ENCODE data around the gene SLC22A23.

SLC22A23 gene

DNA sequence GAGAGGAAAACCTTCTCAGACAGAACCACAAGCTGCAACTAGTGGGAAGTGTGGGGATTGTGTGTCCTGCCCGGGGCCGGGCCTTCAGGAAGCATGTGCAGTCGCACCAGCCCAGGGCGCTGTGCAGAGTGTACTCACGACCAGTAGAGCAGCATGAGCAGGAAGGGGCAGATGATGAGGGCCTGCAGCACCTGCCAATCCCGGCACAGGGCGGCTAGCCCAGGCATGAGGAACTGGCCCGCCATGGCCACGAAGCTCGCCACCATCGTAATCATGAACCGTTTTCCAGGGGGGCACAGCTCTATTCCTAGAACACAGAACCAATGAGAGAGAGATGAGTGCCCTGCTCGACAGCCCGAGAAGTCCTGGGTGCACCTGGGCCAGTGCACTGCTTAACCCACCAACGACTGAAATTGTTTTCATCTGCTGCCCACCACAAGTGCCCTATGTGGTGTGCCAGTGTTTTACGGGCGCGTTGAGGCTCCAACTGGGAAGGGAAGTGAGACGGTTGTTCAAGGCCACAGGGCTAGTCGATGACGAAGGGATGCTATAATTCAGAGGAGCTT, 133.1 kb downstream of the SLC22A23 start:
- no peak for FAIRE-seq
- TF ChIP-seq POLR2A (IDR thresholded peaks at IDR 0.05; ENCODE audit: low read depth, low read length) = no peak
- no peak for DNase-seq (ENCODE audit: insufficient read length, low spot score)

DNA sequence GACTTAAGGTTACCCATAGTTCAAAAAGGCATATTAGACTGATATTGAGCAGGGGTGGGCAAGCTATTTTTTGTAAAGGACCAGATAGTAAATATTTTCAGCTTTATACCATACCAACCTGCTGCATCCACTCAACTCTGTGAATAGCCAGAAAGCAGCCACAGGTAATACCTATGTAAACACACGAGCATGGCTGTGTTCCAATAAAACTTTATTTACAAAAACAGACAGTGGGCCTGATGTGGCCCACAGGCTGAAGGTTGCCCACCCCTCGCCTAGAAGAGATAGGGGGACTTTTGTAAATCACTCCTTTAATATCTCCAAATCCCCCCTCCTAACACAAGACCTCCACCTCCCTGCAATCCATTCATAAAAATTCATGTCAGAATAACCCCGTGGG, 133.7 kb downstream of the SLC22A23 start:
- TF ChIP-seq POLR2A (IDR thresholded peaks at IDR 0.05; ENCODE audit: low read depth, low read length) = no peak
- FAIRE-seq (no peak), DNase-seq (ENCODE audit: insufficient read length, low spot score) (no peak)

DNA sequence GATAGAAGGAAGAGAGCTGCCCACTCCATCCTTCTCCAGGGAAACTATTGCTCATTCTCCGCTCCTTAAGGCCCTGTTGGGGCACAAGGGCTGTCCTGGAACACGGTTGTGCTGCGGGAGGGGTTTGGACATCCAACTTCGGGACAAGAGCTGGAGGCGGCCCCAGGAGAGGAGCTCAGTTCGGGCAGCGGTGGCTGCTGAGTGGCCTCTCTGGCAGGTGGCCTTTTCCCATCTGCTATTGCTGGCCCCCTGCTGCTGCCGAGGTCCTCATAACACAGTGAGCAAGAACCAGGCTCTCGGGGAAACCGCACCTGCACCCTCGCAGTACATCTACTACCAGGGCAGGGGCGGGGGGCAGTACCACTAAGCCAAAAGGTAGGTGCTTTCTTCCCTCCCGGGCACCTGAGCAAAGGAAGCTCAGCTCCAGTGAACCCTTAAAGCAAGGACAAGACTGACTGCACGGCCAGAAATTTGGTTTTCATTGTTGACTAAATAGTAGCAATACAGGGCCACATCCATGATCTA, 134.4 kb downstream of the SLC22A23 start:
- DNase-seq (ENCODE audit: insufficient read length, low spot score) (no peak), FAIRE-seq (no peak)
- TF ChIP-seq POLR2A (IDR thresholded peaks at IDR 0.05; ENCODE audit: low read depth, low read length) = no peak

DNA sequence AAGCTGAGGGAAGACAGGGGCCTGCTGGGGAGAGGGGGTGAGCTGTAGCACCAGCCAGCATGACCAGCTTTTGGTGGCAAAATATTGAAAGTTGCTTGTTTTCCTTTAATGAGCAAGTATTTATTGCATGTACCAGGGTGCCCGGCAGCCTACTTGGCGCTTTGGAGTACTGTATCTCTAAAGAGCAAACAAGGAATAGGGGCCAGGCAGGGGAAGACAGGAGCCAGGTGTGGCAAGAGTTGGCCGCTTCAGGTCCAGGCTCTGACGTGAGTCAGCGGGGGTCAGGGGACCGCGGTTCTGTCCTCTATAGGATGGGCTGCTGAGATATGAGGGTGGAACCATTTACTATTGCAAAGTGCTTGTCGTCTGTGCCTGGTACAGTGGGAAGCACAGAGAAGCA, 135.0 kb downstream of the SLC22A23 start:
- DNase-seq (ENCODE audit: insufficient read length, low spot score) (no peak), FAIRE-seq (no peak)
- TF ChIP-seq POLR2A (IDR thresholded peaks at IDR 0.05; ENCODE audit: low read depth, low read length) = no peak

DNA sequence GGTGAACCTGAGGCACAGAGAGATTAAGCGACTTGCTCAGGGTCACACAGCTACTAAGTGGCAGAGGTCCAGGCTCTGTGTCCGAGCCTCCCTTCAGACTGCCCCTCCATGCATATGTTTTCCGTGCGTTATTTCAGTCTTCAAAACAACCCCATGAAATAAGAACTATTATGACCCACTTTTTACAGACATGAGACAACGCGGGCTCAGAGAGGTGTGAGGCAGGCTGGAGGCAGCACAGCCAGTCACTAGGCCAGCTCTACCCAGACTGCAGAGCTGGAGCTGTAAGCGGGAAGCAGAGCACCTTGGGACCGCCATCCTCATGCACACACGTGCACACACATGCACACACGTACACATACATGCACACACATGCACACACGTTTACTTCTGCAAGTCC, 135.8 kb downstream of the SLC22A23 start:
- no peak for TF ChIP-seq POLR2A (IDR thresholded peaks at IDR 0.05; ENCODE audit: low read depth, low read length)
- DNase-seq (ENCODE audit: insufficient read length, low spot score) (no peak), FAIRE-seq (no peak)

DNA sequence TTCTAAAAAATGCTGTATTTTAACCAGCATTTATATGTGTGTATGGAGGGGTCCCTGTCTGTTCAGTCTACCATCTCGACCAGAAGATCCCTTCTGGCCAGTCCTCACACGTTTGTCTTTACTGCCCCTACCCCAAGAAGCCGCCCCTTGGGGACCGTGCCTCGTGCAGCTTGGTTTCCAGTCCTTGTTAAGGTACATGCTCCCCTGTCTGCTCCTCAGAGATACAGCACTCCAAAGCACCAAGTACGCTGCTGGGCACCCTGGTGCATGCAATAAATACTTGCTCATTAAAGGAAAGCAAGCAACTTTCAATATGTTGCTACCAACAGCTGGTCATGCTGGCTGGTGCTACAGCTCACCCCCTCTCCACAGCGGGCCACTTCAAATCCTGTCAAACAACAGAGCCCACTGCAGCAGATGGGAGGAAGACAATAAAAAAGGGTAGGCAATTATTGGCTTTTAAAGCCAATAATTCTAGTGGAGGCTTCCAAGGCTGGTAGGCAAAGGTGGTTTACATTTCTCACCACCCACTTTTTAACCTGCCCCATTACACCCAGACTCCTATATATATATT, 136.5 kb downstream of the SLC22A23 start:
- DNase-seq (ENCODE audit: insufficient read length, low spot score) = no peak
- TF ChIP-seq POLR2A (IDR thresholded peaks at IDR 0.05; ENCODE audit: low read depth, low read length) = no peak
- FAIRE-seq = no peak

DNA sequence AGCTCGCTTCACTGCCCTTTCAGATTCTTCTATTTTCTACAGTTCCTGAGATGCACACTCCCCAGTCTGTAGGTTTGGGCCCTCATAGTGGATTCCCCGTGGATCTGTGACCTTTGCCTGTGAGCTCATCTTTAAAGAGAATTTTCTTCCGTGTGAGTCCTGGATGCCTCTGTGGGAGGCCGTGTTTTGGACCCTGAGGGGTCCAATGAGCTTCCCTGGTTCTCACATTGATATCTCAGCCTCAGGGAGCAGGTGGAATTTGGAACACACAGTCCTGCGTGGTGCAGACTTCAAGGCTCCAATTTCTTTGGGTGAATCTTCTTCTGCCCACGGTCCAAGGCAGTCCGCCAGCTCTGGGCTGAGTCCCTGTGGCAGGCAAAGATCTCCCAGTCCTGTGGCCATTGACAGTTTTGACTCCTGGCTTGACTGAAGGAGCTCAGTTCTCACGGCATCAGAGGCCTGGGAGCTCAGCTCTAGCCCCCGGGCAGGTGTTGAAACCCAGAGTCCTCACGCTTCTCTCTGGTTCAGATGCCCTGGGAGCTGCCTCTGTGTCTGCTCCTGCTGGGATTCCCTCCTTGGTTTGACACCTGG, 137.1 kb downstream of the SLC22A23 start:
- FAIRE-seq (no peak), DNase-seq (ENCODE audit: insufficient read length, low spot score) (no peak)

DNA sequence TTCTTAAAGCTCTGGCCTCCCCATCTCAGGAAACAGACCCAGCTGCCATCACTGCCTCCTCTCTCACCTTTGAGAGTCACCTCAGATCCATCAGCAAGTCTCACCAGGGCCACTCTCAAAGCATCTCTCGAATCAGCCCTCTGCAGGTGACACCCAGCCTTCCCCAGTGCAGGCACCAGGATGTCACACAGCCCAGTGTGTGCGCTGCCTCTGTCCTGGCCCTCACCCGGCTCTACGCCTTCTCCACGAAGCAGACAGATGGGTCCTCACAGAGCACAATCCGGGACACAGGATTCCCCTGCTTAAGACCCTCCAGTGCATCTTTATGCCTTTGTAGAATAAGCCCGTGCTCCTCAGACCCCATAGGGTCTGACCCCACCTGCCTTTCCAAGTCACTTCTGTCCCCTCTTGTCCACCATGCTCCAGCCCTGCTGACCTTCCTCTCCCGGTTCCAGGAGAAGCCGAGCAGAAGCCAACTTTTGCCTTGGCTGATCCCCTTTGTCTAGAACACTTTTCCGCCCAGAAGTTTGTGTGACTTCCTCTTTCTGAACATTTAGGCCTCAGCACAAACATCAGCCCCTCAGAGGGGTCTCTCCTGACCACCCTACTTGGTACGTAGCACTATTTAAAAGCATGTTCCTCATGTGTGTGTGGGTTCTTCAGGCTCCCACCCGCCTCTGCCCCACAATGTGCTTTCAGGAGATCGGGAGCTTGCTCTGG, 137.9 kb downstream of the SLC22A23 start:
- DNase-seq (ENCODE audit: insufficient read length, low spot score) (no peak), FAIRE-seq (no peak)
- no peak for TF ChIP-seq POLR2A (IDR thresholded peaks at IDR 0.05; ENCODE audit: low read depth, low read length)

More for the DNA sequence above, 137.1 kb downstream of the SLC22A23 start:
- TF ChIP-seq POLR2A (IDR thresholded peaks at IDR 0.05; ENCODE audit: low read depth, low read length) = no peak

DNA sequence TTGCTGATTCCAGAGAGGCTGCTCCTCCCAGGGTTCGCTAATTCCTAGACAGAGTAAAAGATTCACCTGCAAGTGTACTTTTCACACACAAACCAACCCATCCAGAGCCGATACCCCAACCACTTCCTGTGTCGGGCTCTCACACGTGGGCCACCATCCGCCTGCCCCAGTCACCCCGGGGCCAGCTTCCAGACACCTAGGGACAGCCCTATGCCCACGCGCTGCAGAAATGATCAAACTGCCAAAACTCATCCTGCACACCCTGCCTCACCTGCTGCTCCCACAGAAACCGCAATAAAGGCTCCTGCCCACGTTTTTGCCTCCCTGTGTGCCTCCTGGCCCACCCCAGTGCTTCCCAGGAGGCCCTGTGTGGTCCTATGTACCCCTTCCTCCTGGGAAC, 138.6 kb downstream of the SLC22A23 start:
- DNase-seq (ENCODE audit: insufficient read length, low spot score) (no peak), FAIRE-seq (no peak)
- TF ChIP-seq POLR2A (IDR thresholded peaks at IDR 0.05; ENCODE audit: low read depth, low read length) = no peak

DNA sequence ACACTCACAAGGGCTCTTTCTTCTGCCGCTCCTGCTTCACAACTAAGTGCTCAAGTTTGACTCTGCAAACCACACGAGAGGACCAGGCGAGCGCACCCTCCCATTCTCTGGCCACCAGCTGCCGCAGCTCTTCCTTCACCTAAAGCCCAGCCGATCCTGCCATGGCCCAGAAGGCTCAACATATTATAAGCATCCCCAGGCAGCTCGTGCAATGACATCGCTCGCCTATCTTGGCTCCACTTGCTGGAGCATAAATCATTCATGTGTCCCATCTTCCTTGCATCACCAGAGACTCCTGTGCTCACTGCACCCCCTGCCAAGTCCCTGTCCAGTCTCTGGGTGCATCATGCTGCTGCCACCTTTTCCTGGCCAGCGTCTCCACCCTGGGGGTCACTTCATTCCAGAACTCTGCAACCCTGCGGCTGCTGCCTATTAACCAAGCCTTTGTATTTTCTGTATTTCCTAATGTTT, 139.1 kb downstream of the SLC22A23 start:
- FAIRE-seq (no peak), DNase-seq (ENCODE audit: insufficient read length, low spot score) (no peak)
- no peak for TF ChIP-seq POLR2A (IDR thresholded peaks at IDR 0.05; ENCODE audit: low read depth, low read length)

DNA sequence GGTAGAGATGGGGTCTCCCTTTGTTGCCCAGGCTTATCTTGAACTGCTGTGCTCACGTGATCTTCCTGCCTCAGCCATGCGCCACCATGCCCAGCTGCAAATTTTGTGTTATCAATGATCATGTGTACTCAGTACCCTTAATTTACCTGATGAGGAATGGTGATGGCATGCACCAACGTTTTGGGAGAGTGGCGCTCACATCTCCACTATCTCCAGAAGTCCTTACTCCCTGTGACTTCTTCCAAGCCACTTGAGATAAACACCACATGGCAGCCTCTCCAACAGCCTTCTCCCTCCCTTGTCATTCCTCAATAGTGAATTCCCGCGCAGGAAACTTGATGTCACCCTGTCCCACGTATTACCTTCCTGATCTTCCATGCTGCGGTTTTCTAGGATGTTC, 140.0 kb downstream of the SLC22A23 start:
- DNase-seq (ENCODE audit: insufficient read length, low spot score) (no peak), FAIRE-seq (no peak)
- TF ChIP-seq POLR2A (IDR thresholded peaks at IDR 0.05; ENCODE audit: low read depth, low read length) = no peak

DNA sequence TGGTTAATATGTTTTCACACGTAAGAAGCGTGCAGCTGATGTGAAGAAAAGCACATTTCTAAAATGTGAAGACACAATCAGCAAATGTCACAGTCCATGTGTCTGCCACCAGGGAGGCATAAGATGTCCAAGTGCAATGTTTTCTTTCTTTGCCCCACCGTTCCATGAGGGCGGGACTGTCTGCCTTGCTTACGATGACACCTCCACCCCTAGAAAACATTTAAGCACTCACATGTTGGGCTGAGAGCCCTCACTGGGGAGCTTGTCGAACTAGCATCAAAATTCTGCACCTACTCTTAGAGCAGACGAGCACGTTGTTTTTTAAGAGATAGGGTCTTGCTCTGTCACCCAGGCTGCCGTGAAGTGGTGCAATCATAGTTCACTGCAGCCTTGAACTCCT, 140.5 kb downstream of the SLC22A23 start:
- no peak for DNase-seq (ENCODE audit: insufficient read length, low spot score)
- no peak for TF ChIP-seq POLR2A (IDR thresholded peaks at IDR 0.05; ENCODE audit: low read depth, low read length)
- no peak for FAIRE-seq

DNA sequence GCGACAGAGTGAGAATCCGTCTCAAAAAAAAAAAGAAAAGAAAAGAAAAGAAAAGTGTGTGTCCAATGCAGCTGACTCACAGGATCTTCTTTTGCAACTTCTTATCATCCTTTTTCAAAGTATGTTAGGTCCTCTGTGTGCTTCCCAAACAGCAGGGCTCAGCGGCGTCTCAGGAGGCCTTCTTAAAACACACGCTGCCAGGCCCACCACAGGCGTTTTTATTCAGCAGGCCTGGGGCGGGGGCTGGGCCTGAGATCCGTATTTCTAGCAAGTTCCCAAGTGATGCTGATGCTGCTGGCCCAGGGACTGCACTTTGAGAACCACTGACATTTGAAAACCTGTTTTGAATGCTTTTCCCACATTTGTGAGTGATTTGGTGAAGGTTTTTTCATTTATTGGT, 141.0 kb downstream of the SLC22A23 start:
- no peak for FAIRE-seq
- no peak for TF ChIP-seq POLR2A (IDR thresholded peaks at IDR 0.05; ENCODE audit: low read depth, low read length)

More for the DNA sequence above, 141.0 kb downstream of the SLC22A23 start:
- no peak for DNase-seq (ENCODE audit: insufficient read length, low spot score)
